NT2/D1 (cell line): ENCODE measurements around the gene NLRP1.

ENCODE experiments used
- DNase-seq: peaks from one replicate; pipeline ENCODE4 v3.0.0-alpha.2; 2011; ENCODE audit warnings: low read depth, low spot score
- H3K27me3 ChIP-seq: 2 replicates; pipeline ENCODE4 v1.6.0; 2011; ENCODE audit warnings: mild to moderate bottlenecking; ENCODE audit not compliant: insufficient read length, insufficient read depth
- H3K36me3 ChIP-seq: 2 replicates; pipeline ENCODE4 v1.6.1; 2011; ENCODE audit warnings: mild to moderate bottlenecking, low read length, mixed read lengths; ENCODE audit not compliant: insufficient read depth, insufficient read length
- H3K4me1 ChIP-seq: 2 replicates; pipeline ENCODE4 v1.5.1; 2011; ENCODE audit not compliant: insufficient read depth, insufficient read length
- H3K4me3 ChIP-seq: 2 replicates; pipeline ENCODE4 v1.5.1; 2011; ENCODE audit warnings: low read depth; ENCODE audit not compliant: insufficient read length
- H3K9ac ChIP-seq: 2 replicates; pipeline ENCODE4 v1.6.0; 2011; ENCODE audit warnings: low read depth; ENCODE audit not compliant: insufficient read length
- H3K9me3 ChIP-seq: 2 replicates; pipeline ENCODE4 v1.5.1; 2011; ENCODE audit warnings: mild to moderate bottlenecking, low read length; ENCODE audit not compliant: insufficient read depth
- SUZ12 ChIP-seq: IDR thresholded peaks from 2 replicates; pipeline ENCODE4 v1.6.1; 2011; ENCODE audit not compliant: insufficient read length, insufficient read depth; ENCODE audit errors: extremely low read depth
- YY1 ChIP-seq: IDR thresholded peaks from 2 replicates; pipeline ENCODE4 v1.6.1; 2011; ENCODE audit not compliant: insufficient read length, insufficient read depth
- ZNF274 ChIP-seq: IDR thresholded peaks from 2 replicates; pipeline ENCODE4 v1.6.1; 2011; ENCODE audit warnings: mild to moderate bottlenecking, low read depth, low read length

The NLRP1 gene

DNA sequence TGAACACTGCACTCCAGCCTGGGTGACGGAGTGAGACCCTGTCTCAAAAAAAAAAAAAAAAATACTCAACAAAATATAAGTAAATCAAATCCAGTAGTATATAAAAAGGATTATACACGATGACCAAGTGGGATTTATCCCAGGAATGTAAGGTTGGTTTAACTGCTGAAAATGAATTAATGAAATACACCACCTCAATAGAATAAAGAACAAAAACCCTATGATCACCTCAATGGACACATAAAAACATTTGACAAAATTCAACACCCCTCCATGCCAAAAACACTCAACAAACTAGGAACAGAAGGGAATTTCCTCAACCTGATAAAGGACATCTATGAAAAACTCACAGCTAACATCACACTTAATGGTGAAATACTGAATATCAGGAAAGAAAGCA lies 91.3 kb downstream of the NLRP1 start:
- TF ChIP-seq YY1 (no peak), SUZ12 (no peak), ZNF274 (no peak)
- Histone ChIP-seq H3K4me1 (no peaks in the 10 kb centered on the region), H3K36me3 (peaks cover 26% of the 10 kb centered on the region), H3K4me3 (no peak overlapping the region), H3K27me3 (no peaks in the 10 kb centered on the region), H3K9me3 (no peaks in the 10 kb centered on the region), H3K9ac (no peak overlapping the region)
- DNase-seq: no peak

- Histone ChIP-seq H3K36me3 (peaks cover 41% of the 10 kb centered on the region), H3K9me3 (no peaks in the 10 kb centered on the region), H3K4me1 (no peaks in the 10 kb centered on the region), H3K9ac (no peak overlapping the region), H3K27me3 (no peaks in the 10 kb centered on the region), H3K4me3 (no peak overlapping the region)
- DNase-seq: no peak
- TF ChIP-seq ZNF274: no peak
- TF ChIP-seq SUZ12: no peak
- no peak for TF ChIP-seq YY1
Measured at GRCh38 chr17:5488752-5489151, 95.6 kb downstream of the NLRP1 start.

- no peaks in the 10 kb centered on the region for H3K4me1 ChIP-seq
- H3K27me3 ChIP-seq: no peaks in the 10 kb centered on the region
- DNase-seq: peak; percentile 92
- peak within 1 kb of the TSS; percentile 88 for H3K9ac ChIP-seq
- no peak for TF ChIP-seq YY1
- no peak for TF ChIP-seq SUZ12
- TF ChIP-seq ZNF274: no peak
- H3K36me3 ChIP-seq: peaks cover 63% of the 10 kb centered on the region
- no peaks in the 10 kb centered on the region for H3K9me3 ChIP-seq
- H3K4me3 ChIP-seq: peak within 1 kb of the TSS; percentile 86
Measured at GRCh38 chr17:5486206-5487124, 97.8 kb downstream of the NLRP1 start, which contains the start of gene MIS12. Gene MIS12, plus strand, starts transcription at chr17:5486566. Its CDS starts 2,297 bp downstream, at chr17:5488863.

- no peak for DNase-seq
- TF ChIP-seq YY1 (peak; percentile 16), ZNF274 (no peak)
- Histone ChIP-seq H3K4me3 (peak within 1 kb of the TSS; percentile 86), H3K27me3 (no peaks in the 10 kb centered on the region), H3K36me3 (peaks cover 72% of the 10 kb centered on the region), H3K9me3 (no peaks in the 10 kb centered on the region), H3K4me1 (no peaks in the 10 kb centered on the region), H3K9ac (peak within 1 kb of the TSS; percentile 88)
Measured at GRCh38 chr17:5485270-5486205, 98.8 kb downstream of the NLRP1 start, which contains the start of gene DERL2. Gene DERL2, minus strand, starts transcription at chr17:5486178. Its CDS starts 17 bp downstream, at chr17:5486161.

DNA sequence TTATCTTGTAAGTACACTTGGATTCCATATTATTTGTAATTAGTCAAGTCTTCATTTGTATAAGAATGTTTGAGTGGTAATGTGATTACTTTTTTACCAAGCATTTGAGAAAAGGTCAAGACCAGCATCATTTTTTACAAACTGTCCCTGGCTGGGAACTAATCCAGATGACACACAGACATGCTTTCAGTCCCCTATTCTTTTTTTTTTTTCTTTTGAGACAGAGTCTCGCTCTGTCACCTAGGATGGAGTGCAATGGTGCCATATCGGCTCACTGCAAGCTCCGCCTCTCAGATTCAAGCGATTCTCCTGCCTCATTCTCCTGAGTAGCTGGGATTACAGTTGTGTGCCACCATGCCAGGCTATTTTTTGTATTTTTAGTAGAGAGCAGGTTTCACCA lies 102.9 kb downstream of the NLRP1 start:
- Histone ChIP-seq H3K4me3 (no peak overlapping the region), H3K36me3 (peaks cover 81% of the 10 kb centered on the region), H3K4me1 (no peaks in the 10 kb centered on the region), H3K9me3 (no peaks in the 10 kb centered on the region), H3K27me3 (no peaks in the 10 kb centered on the region), H3K9ac (no peak overlapping the region)
- no peak for TF ChIP-seq YY1
- TF ChIP-seq ZNF274: no peak
- TF ChIP-seq SUZ12: no peak
- no peak for DNase-seq

DNA sequence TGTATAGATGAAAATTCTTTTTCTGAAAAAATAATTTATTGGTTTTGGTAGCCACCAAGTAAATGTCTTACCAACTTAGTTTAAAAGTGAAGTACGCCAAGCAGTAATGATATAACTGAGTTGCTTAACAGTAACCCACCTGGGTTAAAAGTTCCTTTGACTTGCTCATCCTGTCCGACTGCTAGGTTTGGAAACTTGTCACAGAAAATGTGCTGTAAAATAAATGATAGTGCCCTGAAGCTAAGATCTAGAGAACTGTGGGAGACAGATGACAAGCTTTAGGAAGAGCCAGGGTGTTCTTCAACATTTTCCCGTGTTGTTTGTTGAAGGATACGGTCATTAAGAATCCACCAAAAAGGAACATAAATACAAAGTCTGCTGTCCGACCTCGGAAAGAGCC lies 103.3 kb downstream of the NLRP1 start:
- H3K4me3 ChIP-seq: no peak overlapping the region
- H3K4me1 ChIP-seq: no peaks in the 10 kb centered on the region
- no peak overlapping the region for H3K9ac ChIP-seq
- H3K27me3 ChIP-seq: no peaks in the 10 kb centered on the region
- DNase-seq: no peak
- no peaks in the 10 kb centered on the region for H3K9me3 ChIP-seq
- TF ChIP-seq ZNF274: no peak
- no peak for TF ChIP-seq SUZ12
- no peak for TF ChIP-seq YY1
- peaks cover 85% of the 10 kb centered on the region for H3K36me3 ChIP-seq
